HEK293 (cell line): Measurements from ENCODE around the gene ACOT7.

Source experiments
- CTCF ChIA-PET: fragments of 350-600 bp; formaldehyde crosslinking; extraction: SDS; loops from one replicate; lab custom pipeline; 2021; ENCODE audit warnings: antibody characterized with exemption; lab: Yijun Ruan, JAX
- POLR2A ChIA-PET: fragments of 300-600 bp; formaldehyde crosslinking; extraction: SDS; loops from one replicate; lab custom pipeline; 2020; ENCODE audit warnings: antibody characterized with exemption, inconsistent platforms; lab: Yijun Ruan, JAX
- H3K27ac ChIP-seq: fragments of 200-500 bp; sonication (Bioruptor generic); 2 replicates; pipeline ENCODE4 v1.5.1; 2014; ENCODE audit warnings: low read depth, low read length, control low read depth, inconsistent platforms; ENCODE audit errors: extremely low read depth
- H3K36me3 ChIP-seq, 2 experiments: fragments of 200-500 bp in 1 of 2; sonication (Bioruptor generic) in 1 of 2; 1 replicate in 1 of 2; 2 replicates in 1 of 2; pipeline ENCODE4 v1.5.1; 2014 to 2017; ENCODE audit warnings: inconsistent platforms in 2 of 2, low read length in 2 of 2; ENCODE audit not compliant: control insufficient read depth in 2 of 2, insufficient read depth in 1 of 2
- H3K4me1 ChIP-seq: fragments of 200-500 bp; sonication (Bioruptor generic); 2 replicates; pipeline ENCODE4 v1.5.1; 2014; ENCODE audit warnings: mild to moderate bottlenecking, low read length, inconsistent platforms; ENCODE audit not compliant: control insufficient read depth, insufficient read depth
- H3K4me3 ChIP-seq: 2 replicates; pipeline ENCODE4 v1.5.1; 2011; ENCODE audit warnings: low read depth, mild to moderate bottlenecking, control low read depth, low read length, moderate library complexity
- H3K9me3 ChIP-seq: fragments of 200-500 bp; sonication (Bioruptor generic); 2 replicates; pipeline ENCODE4 v1.5.1; 2014; ENCODE audit warnings: low read depth, low read length, inconsistent platforms; ENCODE audit not compliant: control insufficient read depth, insufficient read depth
- GLI4 ChIP-seq: fragments of 450-650 bp; formaldehyde crosslinking; IDR thresholded peaks from 2 replicates; pipeline ENCODE4 v1.5.1; 2016; ENCODE audit warnings: missing biosample characterization, missing genetic modification characterization
- KLF10 ChIP-seq: fragments of 450-650 bp; IDR thresholded peaks from 2 replicates; pipeline ENCODE4 v1.5.1; 2018; ENCODE audit warnings: missing biosample characterization, mild to moderate bottlenecking, missing genetic modification characterization
- SCRT1 ChIP-seq: fragments of 450-650 bp; formaldehyde crosslinking; IDR thresholded peaks from 2 replicates; pipeline ENCODE4 v1.5.1; 2016; ENCODE audit warnings: missing biosample characterization, missing genetic modification characterization, borderline replicate concordance
- SP2 ChIP-seq: fragments of 450-650 bp; formaldehyde crosslinking; IDR thresholded peaks from 2 replicates; pipeline ENCODE4 v1.5.1; 2016; ENCODE audit warnings: missing biosample characterization, missing genetic modification characterization
- TCF7L2 ChIP-seq: IDR thresholded peaks from 2 replicates; pipeline ENCODE4 v1.6.1; 2011; ENCODE audit warnings: low read depth, mild to moderate bottlenecking, inconsistent platforms, low read length, moderate library complexity, borderline replicate concordance
- ZFP37 ChIP-seq: fragments of 450-650 bp; formaldehyde crosslinking; IDR thresholded peaks from 2 replicates; pipeline ENCODE4 v1.5.1; 2016; ENCODE audit warnings: missing biosample characterization, missing genetic modification characterization
- ZNF24 ChIP-seq: fragments of 450-650 bp; formaldehyde crosslinking; IDR thresholded peaks from 2 replicates; pipeline ENCODE4 v1.5.1; 2016; ENCODE audit warnings: missing biosample characterization, missing genetic modification characterization
- ZNF335 ChIP-seq: fragments of 450-650 bp; formaldehyde crosslinking; conservative IDR thresholded peaks from 2 replicates; pipeline ENCODE4 v1.5.1; 2016; ENCODE audit warnings: missing biosample characterization, missing genetic modification characterization
- ZNF341 ChIP-seq: fragments of 450-650 bp; formaldehyde crosslinking; IDR thresholded peaks from 2 replicates; pipeline ENCODE4; 2016; ENCODE audit warnings: low read depth, missing biosample characterization, missing genetic modification characterization
- ZNF394 ChIP-seq: fragments of 450-650 bp; formaldehyde crosslinking; IDR thresholded peaks from 2 replicates; pipeline ENCODE4 v1.5.1; 2016; ENCODE audit warnings: missing biosample characterization, missing genetic modification characterization, mild to moderate bottlenecking, moderate library complexity, borderline replicate concordance
- ZNF433 ChIP-seq: fragments of 450-650 bp; formaldehyde crosslinking; IDR thresholded peaks from 2 replicates; pipeline ENCODE4 v1.5.1; 2016; ENCODE audit warnings: missing biosample characterization, missing genetic modification characterization, low read depth
- ZNF548 ChIP-seq: fragments of 450-650 bp; formaldehyde crosslinking; IDR thresholded peaks from 2 replicates; pipeline ENCODE4 v1.5.1; 2016; ENCODE audit warnings: missing biosample characterization, missing genetic modification characterization
- ZNF558 ChIP-seq: fragments of 450-650 bp; formaldehyde crosslinking; IDR thresholded peaks from 2 replicates; pipeline ENCODE4 v1.5.1; 2016; ENCODE audit warnings: missing biosample characterization, missing genetic modification characterization
- ZNF571 ChIP-seq: fragments of 450-650 bp; formaldehyde crosslinking; IDR thresholded peaks from 2 replicates; pipeline ENCODE4 v1.5.0; 2017; ENCODE audit warnings: missing biosample characterization, missing genetic modification characterization
- ZNF600 ChIP-seq: fragments of 450-650 bp; formaldehyde crosslinking; IDR thresholded peaks from 2 replicates; pipeline ENCODE4 v1.5.1; 2016; ENCODE audit warnings: missing biosample characterization, missing genetic modification characterization
- ZNF677 ChIP-seq: fragments of 450-650 bp; IDR thresholded peaks from 2 replicates; pipeline ENCODE4 v1.5.0; 2018; ENCODE audit warnings: missing biosample characterization, mild to moderate bottlenecking, missing genetic modification characterization, moderate library complexity
- TF ChIP-seq, protein P1 (sequence below): fragments of 450-650 bp; formaldehyde crosslinking; IDR thresholded peaks from 2 replicates; pipeline ENCODE4 v1.5.0; 2017; ENCODE audit warnings: missing biosample characterization, missing genetic modification characterization, borderline replicate concordance
- TF ChIP-seq, protein P2 (sequence below): fragments of 450-650 bp; formaldehyde crosslinking; IDR thresholded peaks from 2 replicates; pipeline ENCODE4 v1.5.1; 2016; ENCODE audit warnings: missing biosample characterization, missing genetic modification characterization

ACOT7 gene

GRCh38 chr1:6271554-6271953 lies 122.0 kb downstream of the ACOT7 start (continued):
- TF ChIP-seq, protein P1, sequence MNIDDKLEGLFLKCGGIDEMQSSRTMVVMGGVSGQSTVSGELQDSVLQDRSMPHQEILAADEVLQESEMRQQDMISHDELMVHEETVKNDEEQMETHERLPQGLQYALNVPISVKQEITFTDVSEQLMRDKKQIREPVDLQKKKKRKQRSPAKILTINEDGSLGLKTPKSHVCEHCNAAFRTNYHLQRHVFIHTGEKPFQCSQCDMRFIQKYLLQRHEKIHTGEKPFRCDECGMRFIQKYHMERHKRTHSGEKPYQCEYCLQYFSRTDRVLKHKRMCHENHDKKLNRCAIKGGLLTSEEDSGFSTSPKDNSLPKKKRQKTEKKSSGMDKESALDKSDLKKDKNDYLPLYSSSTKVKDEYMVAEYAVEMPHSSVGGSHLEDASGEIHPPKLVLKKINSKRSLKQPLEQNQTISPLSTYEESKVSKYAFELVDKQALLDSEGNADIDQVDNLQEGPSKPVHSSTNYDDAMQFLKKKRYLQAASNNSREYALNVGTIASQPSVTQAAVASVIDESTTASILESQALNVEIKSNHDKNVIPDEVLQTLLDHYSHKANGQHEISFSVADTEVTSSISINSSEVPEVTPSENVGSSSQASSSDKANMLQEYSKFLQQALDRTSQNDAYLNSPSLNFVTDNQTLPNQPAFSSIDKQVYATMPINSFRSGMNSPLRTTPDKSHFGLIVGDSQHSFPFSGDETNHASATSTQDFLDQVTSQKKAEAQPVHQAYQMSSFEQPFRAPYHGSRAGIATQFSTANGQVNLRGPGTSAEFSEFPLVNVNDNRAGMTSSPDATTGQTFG (tag by site-specific recombination), result no peak
- TF ChIP-seq ZNF433 (no peak), ZNF341 (peak; percentile 75), ZNF24 (tag by site-specific recombination) (0 out of 2 replicates have a peak, but pooled peaks have one; percentile 21), ZNF394 (tag by site-specific recombination) (0 out of 2 replicates have a peak, but pooled peaks have one; percentile 15)

DNA sequence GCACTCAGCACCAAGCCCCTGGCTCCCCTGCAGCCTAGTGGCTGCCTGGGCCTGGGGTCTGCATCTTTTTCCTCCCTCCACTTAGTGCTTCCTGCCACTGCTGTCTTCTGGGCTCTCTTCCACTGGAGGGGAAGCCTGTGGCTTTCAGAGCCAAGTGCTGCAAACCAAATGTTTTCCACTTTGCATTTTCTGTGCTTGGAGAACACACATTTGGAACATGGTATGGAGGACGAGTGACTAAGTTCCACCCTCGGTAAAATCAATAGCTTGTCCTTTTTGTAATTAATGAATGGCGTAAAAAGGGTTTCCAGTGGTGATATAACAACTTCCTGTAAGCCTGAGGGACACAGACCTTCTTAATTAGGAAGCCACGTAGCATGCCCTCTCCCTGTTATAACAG lies 122.6 kb downstream of the ACOT7 start:
- TF ChIP-seq ZNF548 (tag by site-specific recombination), result no peak
- TF ChIP-seq, protein P2, sequence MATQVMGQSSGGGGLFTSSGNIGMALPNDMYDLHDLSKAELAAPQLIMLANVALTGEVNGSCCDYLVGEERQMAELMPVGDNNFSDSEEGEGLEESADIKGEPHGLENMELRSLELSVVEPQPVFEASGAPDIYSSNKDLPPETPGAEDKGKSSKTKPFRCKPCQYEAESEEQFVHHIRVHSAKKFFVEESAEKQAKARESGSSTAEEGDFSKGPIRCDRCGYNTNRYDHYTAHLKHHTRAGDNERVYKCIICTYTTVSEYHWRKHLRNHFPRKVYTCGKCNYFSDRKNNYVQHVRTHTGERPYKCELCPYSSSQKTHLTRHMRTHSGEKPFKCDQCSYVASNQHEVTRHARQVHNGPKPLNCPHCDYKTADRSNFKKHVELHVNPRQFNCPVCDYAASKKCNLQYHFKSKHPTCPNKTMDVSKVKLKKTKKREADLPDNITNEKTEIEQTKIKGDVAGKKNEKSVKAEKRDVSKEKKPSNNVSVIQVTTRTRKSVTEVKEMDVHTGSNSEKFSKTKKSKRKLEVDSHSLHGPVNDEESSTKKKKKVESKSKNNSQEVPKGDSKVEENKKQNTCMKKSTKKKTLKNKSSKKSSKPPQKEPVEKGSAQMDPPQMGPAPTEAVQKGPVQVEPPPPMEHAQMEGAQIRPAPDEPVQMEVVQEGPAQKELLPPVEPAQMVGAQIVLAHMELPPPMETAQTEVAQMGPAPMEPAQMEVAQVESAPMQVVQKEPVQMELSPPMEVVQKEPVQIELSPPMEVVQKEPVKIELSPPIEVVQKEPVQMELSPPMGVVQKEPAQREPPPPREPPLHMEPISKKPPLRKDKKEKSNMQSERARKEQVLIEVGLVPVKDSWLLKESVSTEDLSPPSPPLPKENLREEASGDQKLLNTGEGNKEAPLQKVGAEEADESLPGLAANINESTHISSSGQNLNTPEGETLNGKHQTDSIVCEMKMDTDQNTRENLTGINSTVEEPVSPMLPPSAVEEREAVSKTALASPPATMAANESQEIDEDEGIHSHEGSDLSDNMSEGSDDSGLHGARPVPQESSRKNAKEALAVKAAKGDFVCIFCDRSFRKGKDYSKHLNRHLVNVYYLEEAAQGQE, result no peak
- TF ChIP-seq ZNF558 (tag by site-specific recombination), result no peak
- no peak for TF ChIP-seq ZNF600 (tag by site-specific recombination)
- no peak for TF ChIP-seq ZNF433
- TF ChIP-seq SP2 (tag by site-specific recombination), result no peak
- no peak for TF ChIP-seq ZFP37 (tag by site-specific recombination)
- TF ChIP-seq GLI4 (tag by site-specific recombination), result no peak
- TF ChIP-seq ZNF571 (tag by site-specific recombination), result no peak
- TF ChIP-seq TCF7L2, result no peak
- no peak for TF ChIP-seq ZNF677 (tag by site-specific recombination)
- TF ChIP-seq, all 188 proteins: peak for 0
- Histone ChIP-seq H3K9me3 (no peaks in the 10 kb centered on the region), H3K4me3 (no peak overlapping the region), H3K4me1 (peaks cover 36% of the 10 kb centered on the region), H3K27ac (no peak overlapping the region; the same call in 1 of the 2 replicates), H3K36me3 (peaks cover 0 to 11% of the 10 kb centered on the region in 2 experiments; a peak in 1 of 3 replicates)
- CTCF ChIA-PET, result interaction anchor here (0.6 to 2.1 kb wide), 5 partner anchors 9 to 228 kb away, joined by 3 to 8 read pairs (median 3); no protein-coding TSS in a partner anchor
- POLR2A ChIA-PET, result no interaction called here

GRCh38 chr1:6270401-6270800 lies 123.2 kb downstream of the ACOT7 start:
- Histone ChIP-seq H3K27ac (no peak overlapping the region; the same call in 1 of the 2 replicates), H3K9me3 (no peaks in the 10 kb centered on the region), H3K4me3 (no peak overlapping the region), H3K4me1 (peaks cover 36% of the 10 kb centered on the region), H3K36me3 (peaks cover 0 to 14% of the 10 kb centered on the region in 2 experiments; a peak in 1 of 3 replicates)
- TF ChIP-seq ZNF335 (tag by site-specific recombination) (peak; percentile 18; the same call in 1 of the 2 replicates), KLF10 (tag by site-specific recombination) (no peak), SCRT1 (0 out of 2 replicates have a peak, but pooled peaks have one; percentile 39)
- ChIA-PET CTCF (interaction anchor here (0.6 to 2.1 kb wide), 2 partner anchors 24 to 87 kb away, joined by 3 to 8 read pairs; no protein-coding TSS in a partner anchor), POLR2A (no interaction called here)
